HepG2 (cell line): Measurements from ENCODE around the gene NID1. TPM values are rescaled to one million over a fixed set of nuclear protein-coding genes. Genes with fewer than 3 reads are reported as not detected.

Experiments used
- ATF1 ChIP-seq: IDR thresholded peaks from 2 replicates; pipeline ENCODE4 v1.6.1; 2016; ENCODE audit warnings: mild to moderate bottlenecking, control low read depth
- BCL6 ChIP-seq: IDR thresholded peaks from 2 replicates; pipeline ENCODE4 v1.6.1; 2016; ENCODE audit warnings: missing genetic modification reagents, missing compliant biosample characterization
- CEBPZ ChIP-seq: IDR thresholded peaks from 2 replicates; pipeline ENCODE4 v1.6.1; 2012; ENCODE audit warnings: low read length, improper control_type of control experiment
- ELF3 ChIP-seq: IDR thresholded peaks from 2 replicates; pipeline ENCODE4 v1.6.1; 2016; ENCODE audit warnings: missing genetic modification reagents, missing compliant biosample characterization
- KDM4B ChIP-seq: sonication (generic); formaldehyde crosslinking; IDR thresholded peaks from 2 replicates; pipeline ENCODE4 v1.4.0; 2020; ENCODE audit warnings: missing genetic modification reagents
- MXI1 ChIP-seq: IDR thresholded peaks from 3 replicates; pipeline ENCODE4 v1.6.1; 2012; ENCODE audit warnings: low read depth, low read length, inconsistent platforms, borderline replicate concordance
- NFE2L2 ChIP-seq: fragments of 150-350 bp; IDR thresholded peaks from 2 replicates; pipeline ENCODE4 v1.6.1; 2014; ENCODE audit warnings: low read length
- PPARG ChIP-seq: conservative IDR thresholded peaks from 2 replicates; pipeline ENCODE4 v1.6.1; 2016; ENCODE audit warnings: missing biosample characterization, missing genetic modification reagents
- RBFOX2 ChIP-seq: fragments of 200-400 bp; formaldehyde crosslinking; IDR thresholded peaks from 2 replicates; pipeline ENCODE4 v1.6.1; 2017; ENCODE audit warnings: low read depth, mild to moderate bottlenecking, low read length
- SOX6 ChIP-seq, 2 experiments: fragments of 450-650 bp in 1 of 2; sonication (generic) in 1 of 2; formaldehyde crosslinking in 1 of 2; IDR thresholded peaks; 2 replicates each; pipeline versions ENCODE4 v1.4.0 to v1.6.1; 2017 to 2020; ENCODE audit warnings: antibody characterized with exemption in 1 of 2, mild to moderate bottlenecking in 1 of 2, missing genetic modification reagents in 1 of 2
- ZNF205 ChIP-seq: IDR thresholded peaks from 2 replicates; pipeline ENCODE4 v1.6.1; 2018; ENCODE audit warnings: missing biosample characterization, missing genetic modification reagents
- ZNF234 ChIP-seq: sonication (generic); formaldehyde crosslinking; conservative IDR thresholded peaks from 2 replicates; pipeline ENCODE4 v1.5.1; 2020; ENCODE audit warnings: mild to moderate bottlenecking, missing genetic modification reagents
- ZNF292 ChIP-seq: sonication (generic); formaldehyde crosslinking; IDR thresholded peaks from 2 replicates; pipeline ENCODE4 v1.8.1; 2022; ENCODE audit warnings: mild to moderate bottlenecking, low read depth, missing genetic modification reagents, borderline replicate concordance
- ZNF766 ChIP-seq: sonication (generic); formaldehyde crosslinking; IDR thresholded peaks from 2 replicates; pipeline ENCODE4 v1.5.0; 2020; ENCODE audit warnings: missing genetic modification reagents, borderline replicate concordance
- ZNF879 ChIP-seq: sonication (generic); formaldehyde crosslinking; IDR thresholded peaks from 2 replicates; pipeline ENCODE4 v1.8.1; 2023; ENCODE audit warnings: missing genetic modification reagents
- ZSCAN25 ChIP-seq: sonication (generic); formaldehyde crosslinking; IDR thresholded peaks from 2 replicates; pipeline ENCODE4 v1.8.0; 2022; ENCODE audit warnings: mild to moderate bottlenecking, missing genetic modification reagents
- polyA plus RNA-seq, 8 experiments: library from polyadenylated mRNA; depleted of rRNA in 3 of 8; stranded (reverse) in 7 of 8; unstranded in 1 of 8; fragments of >200 nt; fragmentation: Illumina TruSeq in 4 of 8; extraction: Trizol in 4 of 8; gene quantifications; 2 replicates each; pipeline versions ENCODE4 v1.2.1 to v1.2.3, GENCODE V29; 2011 to 2016; ENCODE audit warnings: low read depth in 4 of 8, missing spikeins in 1 of 8, mixed read lengths in 1 of 8; ENCODE audit not compliant: insufficient read depth in 1 of 8
- total RNA-seq, 5 experiments: library from RNA; depleted of rRNA; stranded (reverse); fragments of >200 nt; fragmentation: Illumina TruSeq; extraction: Trizol; gene quantifications; 2 replicates each; pipeline ENCODE4 v1.2.3, GENCODE V29; 2016; ENCODE audit warnings: low read depth in 1 of 5
- TF ChIP-seq, protein P1 (sequence below): sonication (generic); formaldehyde crosslinking; IDR thresholded peaks from 2 replicates; pipeline ENCODE4 v1.5.0; 2020; ENCODE audit warnings: mild to moderate bottlenecking, missing genetic modification reagents
- TF ChIP-seq, protein P2 (sequence below): IDR thresholded peaks from 2 replicates; pipeline ENCODE4 v1.6.1; 2016; ENCODE audit warnings: missing compliant biosample characterization, missing genetic modification reagents, borderline replicate concordance
- TF ChIP-seq, protein P3 (sequence below): sonication (generic); formaldehyde crosslinking; IDR thresholded peaks from 2 replicates; pipeline ENCODE4 v1.4.0; 2020; ENCODE audit warnings: missing genetic modification reagents

NID1 gene
- total and polyA plus RNA-seq, 2 of the 13 experiments (the other 11 are each of a cell fraction or from before 2014, with no cell fraction given), result 50.2 to 56.1 TPM

DNA sequence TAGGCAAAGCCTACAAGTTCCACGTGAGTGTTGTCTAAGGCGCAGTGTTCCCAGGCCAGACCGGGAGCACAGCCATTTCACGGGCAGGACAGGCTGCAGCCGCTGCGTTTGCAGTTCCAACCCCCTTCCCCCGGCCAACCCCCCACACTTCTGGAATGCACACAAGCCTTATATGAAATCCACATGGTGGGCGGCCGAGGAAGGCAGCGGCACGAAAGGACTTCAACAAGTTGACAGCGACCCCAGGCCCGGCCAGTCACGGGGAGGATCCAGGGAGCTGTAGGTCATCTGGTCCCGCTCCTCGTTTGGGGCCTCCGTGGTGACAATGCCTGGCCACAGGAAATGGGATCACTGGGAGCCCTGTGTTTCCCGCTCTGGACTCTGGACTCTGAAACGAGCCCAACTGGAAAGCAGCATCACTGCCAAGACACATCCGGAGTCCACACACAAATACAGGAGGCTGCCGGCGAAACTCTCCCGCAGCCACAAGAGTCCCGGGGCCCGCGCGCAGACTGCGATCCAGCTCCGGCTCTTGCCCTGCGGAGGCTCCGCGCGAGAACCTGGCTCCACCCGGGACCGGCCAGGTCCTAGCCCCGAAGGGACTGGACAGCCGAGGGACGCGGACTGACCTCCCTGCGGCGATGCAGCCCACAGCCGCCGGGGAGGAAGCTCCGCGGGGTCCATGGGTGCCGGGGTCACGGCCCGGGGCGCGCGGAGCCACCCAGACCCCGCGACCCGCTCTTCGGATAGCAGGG, 794 bp downstream of the NID1 start (continued):
- TF ChIP-seq SOX6 (IDR thresholded peaks at IDR 0.05), result no peak
- TF ChIP-seq SOX6 (CRISPR knock-in tag; IDR thresholded peaks at IDR 0.05), result peak; percentile 94
- peak; percentile 89 for TF ChIP-seq ELF3 (CRISPR knock-in tag)
- peak; percentile 70 for TF ChIP-seq BCL6 (CRISPR knock-in tag)
- TF ChIP-seq RBFOX2, result peak; percentile 91
- TF ChIP-seq NFE2L2, result no peak
- TF ChIP-seq, protein P1, sequence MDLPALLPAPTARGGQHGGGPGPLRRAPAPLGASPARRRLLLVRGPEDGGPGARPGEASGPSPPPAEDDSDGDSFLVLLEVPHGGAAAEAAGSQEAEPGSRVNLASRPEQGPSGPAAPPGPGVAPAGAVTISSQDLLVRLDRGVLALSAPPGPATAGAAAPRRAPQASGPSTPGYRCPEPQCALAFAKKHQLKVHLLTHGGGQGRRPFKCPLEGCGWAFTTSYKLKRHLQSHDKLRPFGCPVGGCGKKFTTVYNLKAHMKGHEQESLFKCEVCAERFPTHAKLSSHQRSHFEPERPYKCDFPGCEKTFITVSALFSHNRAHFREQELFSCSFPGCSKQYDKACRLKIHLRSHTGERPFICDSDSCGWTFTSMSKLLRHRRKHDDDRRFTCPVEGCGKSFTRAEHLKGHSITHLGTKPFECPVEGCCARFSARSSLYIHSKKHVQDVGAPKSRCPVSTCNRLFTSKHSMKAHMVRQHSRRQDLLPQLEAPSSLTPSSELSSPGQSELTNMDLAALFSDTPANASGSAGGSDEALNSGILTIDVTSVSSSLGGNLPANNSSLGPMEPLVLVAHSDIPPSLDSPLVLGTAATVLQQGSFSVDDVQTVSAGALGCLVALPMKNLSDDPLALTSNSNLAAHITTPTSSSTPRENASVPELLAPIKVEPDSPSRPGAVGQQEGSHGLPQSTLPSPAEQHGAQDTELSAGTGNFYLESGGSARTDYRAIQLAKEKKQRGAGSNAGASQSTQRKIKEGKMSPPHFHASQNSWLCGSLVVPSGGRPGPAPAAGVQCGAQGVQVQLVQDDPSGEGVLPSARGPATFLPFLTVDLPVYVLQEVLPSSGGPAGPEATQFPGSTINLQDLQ, result peak; percentile 83; the same call in 1 of the 2 replicates
- TF ChIP-seq, protein P2, sequence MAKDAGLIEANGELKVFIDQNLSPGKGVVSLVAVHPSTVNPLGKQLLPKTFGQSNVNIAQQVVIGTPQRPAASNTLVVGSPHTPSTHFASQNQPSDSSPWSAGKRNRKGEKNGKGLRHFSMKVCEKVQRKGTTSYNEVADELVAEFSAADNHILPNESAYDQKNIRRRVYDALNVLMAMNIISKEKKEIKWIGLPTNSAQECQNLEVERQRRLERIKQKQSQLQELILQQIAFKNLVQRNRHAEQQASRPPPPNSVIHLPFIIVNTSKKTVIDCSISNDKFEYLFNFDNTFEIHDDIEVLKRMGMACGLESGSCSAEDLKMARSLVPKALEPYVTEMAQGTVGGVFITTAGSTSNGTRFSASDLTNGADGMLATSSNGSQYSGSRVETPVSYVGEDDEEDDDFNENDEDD (CRISPR knock-in tag), result peak; percentile 99
- no peak for TF ChIP-seq CEBPZ
- TF ChIP-seq MXI1, result no peak
- peak; percentile 75 for TF ChIP-seq ZSCAN25 (CRISPR knock-in tag)
- TF ChIP-seq ZNF766 (CRISPR knock-in tag), result peak; percentile 99
- peak; percentile 92 for TF ChIP-seq KDM4B (CRISPR knock-in tag)
- TF ChIP-seq ZNF879 (CRISPR knock-in tag), result peak; percentile 95
- 0 out of 2 replicates have a peak, but pooled peaks have one; percentile 84 for TF ChIP-seq ZNF234 (CRISPR knock-in tag)
- peak; percentile 44; the same call in 1 of the 2 replicates for TF ChIP-seq ATF1
- TF ChIP-seq, protein P3, sequence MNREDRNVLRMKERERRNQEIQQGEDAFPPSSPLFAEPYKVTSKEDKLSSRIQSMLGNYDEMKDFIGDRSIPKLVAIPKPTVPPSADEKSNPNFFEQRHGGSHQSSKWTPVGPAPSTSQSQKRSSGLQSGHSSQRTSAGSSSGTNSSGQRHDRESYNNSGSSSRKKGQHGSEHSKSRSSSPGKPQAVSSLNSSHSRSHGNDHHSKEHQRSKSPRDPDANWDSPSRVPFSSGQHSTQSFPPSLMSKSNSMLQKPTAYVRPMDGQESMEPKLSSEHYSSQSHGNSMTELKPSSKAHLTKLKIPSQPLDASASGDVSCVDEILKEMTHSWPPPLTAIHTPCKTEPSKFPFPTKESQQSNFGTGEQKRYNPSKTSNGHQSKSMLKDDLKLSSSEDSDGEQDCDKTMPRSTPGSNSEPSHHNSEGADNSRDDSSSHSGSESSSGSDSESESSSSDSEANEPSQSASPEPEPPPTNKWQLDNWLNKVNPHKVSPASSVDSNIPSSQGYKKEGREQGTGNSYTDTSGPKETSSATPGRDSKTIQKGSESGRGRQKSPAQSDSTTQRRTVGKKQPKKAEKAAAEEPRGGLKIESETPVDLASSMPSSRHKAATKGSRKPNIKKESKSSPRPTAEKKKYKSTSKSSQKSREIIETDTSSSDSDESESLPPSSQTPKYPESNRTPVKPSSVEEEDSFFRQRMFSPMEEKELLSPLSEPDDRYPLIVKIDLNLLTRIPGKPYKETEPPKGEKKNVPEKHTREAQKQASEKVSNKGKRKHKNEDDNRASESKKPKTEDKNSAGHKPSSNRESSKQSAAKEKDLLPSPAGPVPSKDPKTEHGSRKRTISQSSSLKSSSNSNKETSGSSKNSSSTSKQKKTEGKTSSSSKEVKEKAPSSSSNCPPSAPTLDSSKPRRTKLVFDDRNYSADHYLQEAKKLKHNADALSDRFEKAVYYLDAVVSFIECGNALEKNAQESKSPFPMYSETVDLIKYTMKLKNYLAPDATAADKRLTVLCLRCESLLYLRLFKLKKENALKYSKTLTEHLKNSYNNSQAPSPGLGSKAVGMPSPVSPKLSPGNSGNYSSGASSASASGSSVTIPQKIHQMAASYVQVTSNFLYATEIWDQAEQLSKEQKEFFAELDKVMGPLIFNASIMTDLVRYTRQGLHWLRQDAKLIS (CRISPR knock-in tag), result no peak; the same call in 1 of the 2 replicates
- 0 out of 2 replicates have a peak, but pooled peaks have one; percentile 28 for TF ChIP-seq PPARG (CRISPR knock-in tag)
- peak; percentile 62; the same call in 1 of the 2 replicates for TF ChIP-seq ZNF292 (CRISPR knock-in tag)
- TF ChIP-seq ZNF205 (CRISPR knock-in tag), result peak; percentile 83
